GM13976 (cell line): ENCODE data around the gene ASB16.

ENCODE experiments used
- DNase-seq: peaks from one replicate; pipeline ENCODE4 v3.0.0; 2012; ENCODE audit warnings: low spot score
- in situ Hi-C: fragments of 300-500 bp; cut with MboI; formaldehyde crosslinking; loops from one replicate; pipeline ENCODE4 v1.12.0; 2022; ENCODE audit warnings: low sequenced_read_pairs, mixed read lengths, inconsistent platforms; ENCODE audit not compliant: unreplicated experiment
- TF ChIP-seq, protein P1 (sequence below): IDR thresholded peaks from 2 replicates; pipeline ENCODE4 v1.5.1; 2012; ENCODE audit warnings: borderline replicate concordance, mild to moderate bottlenecking; ENCODE audit not compliant: insufficient read depth; ENCODE audit errors: extremely low read depth, missing control alignments, control extremely low read depth

The ASB16 gene

DNA sequence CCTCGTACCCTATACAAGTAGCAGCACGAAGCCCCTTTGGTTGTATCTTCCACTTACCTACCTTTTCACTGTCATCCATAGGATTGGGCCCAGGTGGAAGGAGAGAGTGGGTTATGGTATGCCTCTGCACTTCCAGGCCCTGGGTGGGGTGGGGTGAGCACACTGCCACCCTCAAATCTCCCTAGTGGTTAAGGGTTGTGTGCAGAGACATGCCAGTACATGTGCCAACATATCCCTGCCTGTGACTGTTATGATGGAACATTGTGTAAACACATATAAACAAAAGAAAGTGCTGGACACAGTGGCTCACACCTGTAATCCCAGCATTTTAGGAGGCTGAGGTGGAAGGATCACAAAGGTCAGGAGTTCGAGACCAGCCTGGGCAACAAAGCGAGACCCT, 17.6 kb upstream of the ASB16 start:
- in situ Hi-C loops, result loop anchor here (25.0 kb wide), 1 partner anchor 216 kb away; the partner anchor contains the start of gene PPY
- TF ChIP-seq, protein P1, sequence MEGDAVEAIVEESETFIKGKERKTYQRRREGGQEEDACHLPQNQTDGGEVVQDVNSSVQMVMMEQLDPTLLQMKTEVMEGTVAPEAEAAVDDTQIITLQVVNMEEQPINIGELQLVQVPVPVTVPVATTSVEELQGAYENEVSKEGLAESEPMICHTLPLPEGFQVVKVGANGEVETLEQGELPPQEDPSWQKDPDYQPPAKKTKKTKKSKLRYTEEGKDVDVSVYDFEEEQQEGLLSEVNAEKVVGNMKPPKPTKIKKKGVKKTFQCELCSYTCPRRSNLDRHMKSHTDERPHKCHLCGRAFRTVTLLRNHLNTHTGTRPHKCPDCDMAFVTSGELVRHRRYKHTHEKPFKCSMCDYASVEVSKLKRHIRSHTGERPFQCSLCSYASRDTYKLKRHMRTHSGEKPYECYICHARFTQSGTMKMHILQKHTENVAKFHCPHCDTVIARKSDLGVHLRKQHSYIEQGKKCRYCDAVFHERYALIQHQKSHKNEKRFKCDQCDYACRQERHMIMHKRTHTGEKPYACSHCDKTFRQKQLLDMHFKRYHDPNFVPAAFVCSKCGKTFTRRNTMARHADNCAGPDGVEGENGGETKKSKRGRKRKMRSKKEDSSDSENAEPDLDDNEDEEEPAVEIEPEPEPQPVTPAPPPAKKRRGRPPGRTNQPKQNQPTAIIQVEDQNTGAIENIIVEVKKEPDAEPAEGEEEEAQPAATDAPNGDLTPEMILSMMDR, result no peak
- no peak for DNase-seq

GRCh38 chr17:44155488-44155887, 15.0 kb upstream of the ASB16 start:
- no peak for DNase-seq
- in situ Hi-C loops, result loop anchor here (25.0 kb wide), 1 partner anchor 218 kb away; the partner anchor contains the start of gene PPY
- TF ChIP-seq, protein P1, result no peak

DNA sequence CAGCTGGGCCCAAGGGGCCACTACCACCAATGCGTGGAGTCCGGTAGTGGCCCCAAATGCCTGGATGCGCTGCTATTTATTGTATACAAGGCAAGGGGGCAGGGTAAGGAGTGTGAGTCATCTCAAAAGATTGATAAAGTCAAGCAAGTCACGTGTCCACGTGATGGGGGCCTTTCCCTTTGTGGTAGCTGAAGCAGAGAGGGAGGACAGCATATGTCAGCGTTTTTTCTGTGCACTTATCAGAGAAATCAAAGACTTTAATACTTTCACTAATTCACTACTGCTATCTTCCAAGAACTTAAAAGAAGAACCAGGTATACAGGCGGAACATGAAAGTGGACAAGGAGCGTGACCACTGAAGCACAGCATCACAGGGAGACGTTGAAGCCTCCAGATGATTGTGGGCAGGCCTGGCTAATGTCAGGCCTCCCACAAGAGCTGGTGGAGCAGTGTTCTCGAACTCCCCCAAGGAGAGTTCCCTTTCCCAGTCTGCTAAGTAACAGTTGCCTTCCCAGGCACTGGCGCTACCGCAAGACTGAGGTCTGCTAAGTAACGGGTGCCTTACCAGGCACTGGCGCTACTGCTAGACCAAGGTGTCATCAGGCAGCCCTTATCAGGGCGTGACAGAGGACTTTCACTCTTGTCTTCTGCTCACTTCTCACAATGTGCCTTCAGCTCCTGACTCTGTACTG, 10.8 kb upstream of the ASB16 start:
- DNase-seq, result no peak
- in situ Hi-C loops, result loop anchor here (25.0 kb wide), 1 partner anchor 222 kb away; the partner anchor contains the start of gene PPY
- TF ChIP-seq, protein P1, result no peak

GRCh38 chr17:44164476-44164875, 6.0 kb upstream of the ASB16 start:
- TF ChIP-seq, protein P1, result no peak
- in situ Hi-C loops, result loop anchor here (25.0 kb wide), 1 partner anchor 227 kb away; the partner anchor contains the start of gene PPY
- DNase-seq, result no peak

- in situ Hi-C loops, result loop anchor here (25.0 kb wide), 1 partner anchor 230 kb away; the partner anchor contains the start of gene PPY
- no peak for DNase-seq
- TF ChIP-seq, protein P1, result no peak
These were observed 3.2 kb upstream of the ASB16 start for GRCh38 chr17:44167181-44167861.

- in situ Hi-C loops, result loop anchor here (25.0 kb wide), 1 partner anchor 233 kb away; the partner anchor contains the start of gene PPY
- TF ChIP-seq, protein P1, result no peak
- no peak for DNase-seq
These were observed 387 bp upstream of the ASB16 start for GRCh38 chr17:44170135-44170498.
